Body of pancreas (tissue), 4 donors: ENCODE results near the gene RAD9B.

Experiments
- POLR2A ChIP-seq, 3 donors: fragments of 450-650 bp; IDR thresholded peaks; one replicate each; pipeline ENCODE4 v1.6.1; 2016; ENCODE audit warnings: antibody characterized with exemption in 3 of 3, mild to moderate bottlenecking in 2 of 3
- TF ChIP-seq, protein P1 (sequence below), 7 experiments: fragments of 450-650 bp in 4 of 7; fragments of 200-600 bp in 3 of 7; sonication (generic) in 3 of 7; IDR thresholded peaks; one replicate each; pipeline ENCODE4 v1.5.1; 2016 to 2019; ENCODE audit warnings: antibody characterized with exemption in 7 of 7

DNA sequence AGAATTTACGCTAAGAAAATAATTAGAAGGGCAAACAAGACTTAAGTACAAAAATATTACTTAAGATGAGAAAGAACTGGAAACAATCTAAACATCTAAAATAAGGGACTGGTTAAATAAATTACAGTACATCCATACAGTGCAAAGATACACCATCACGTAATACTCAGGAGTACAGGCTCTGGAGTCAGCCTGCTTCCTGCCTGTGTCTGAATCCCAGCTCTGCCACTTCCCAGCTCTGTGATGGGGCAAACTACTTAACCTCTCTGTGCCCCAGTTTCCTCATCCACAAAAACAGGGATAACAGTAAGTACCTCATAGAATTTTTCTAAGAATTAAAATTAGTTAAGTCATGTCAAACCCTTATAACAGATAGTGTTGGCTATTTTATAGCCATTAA, 45.0 kb downstream of the RAD9B start:
- TF ChIP-seq, protein P1, sequence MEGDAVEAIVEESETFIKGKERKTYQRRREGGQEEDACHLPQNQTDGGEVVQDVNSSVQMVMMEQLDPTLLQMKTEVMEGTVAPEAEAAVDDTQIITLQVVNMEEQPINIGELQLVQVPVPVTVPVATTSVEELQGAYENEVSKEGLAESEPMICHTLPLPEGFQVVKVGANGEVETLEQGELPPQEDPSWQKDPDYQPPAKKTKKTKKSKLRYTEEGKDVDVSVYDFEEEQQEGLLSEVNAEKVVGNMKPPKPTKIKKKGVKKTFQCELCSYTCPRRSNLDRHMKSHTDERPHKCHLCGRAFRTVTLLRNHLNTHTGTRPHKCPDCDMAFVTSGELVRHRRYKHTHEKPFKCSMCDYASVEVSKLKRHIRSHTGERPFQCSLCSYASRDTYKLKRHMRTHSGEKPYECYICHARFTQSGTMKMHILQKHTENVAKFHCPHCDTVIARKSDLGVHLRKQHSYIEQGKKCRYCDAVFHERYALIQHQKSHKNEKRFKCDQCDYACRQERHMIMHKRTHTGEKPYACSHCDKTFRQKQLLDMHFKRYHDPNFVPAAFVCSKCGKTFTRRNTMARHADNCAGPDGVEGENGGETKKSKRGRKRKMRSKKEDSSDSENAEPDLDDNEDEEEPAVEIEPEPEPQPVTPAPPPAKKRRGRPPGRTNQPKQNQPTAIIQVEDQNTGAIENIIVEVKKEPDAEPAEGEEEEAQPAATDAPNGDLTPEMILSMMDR (IDR thresholded peaks at IDR 0.05), result no peak
- no peak for TF ChIP-seq POLR2A (IDR thresholded peaks at IDR 0.05)
